AG10803 (cell line): ENCODE data around the gene MYH3.
"Not testable (repeated sequence)": the region's sequence is repeated elsewhere in the genome, so short reads cannot be mapped to it uniquely, and the experiment has no call there.

Experiments
- DNase-seq: peaks from one replicate; pipeline ENCODE4 v3.0.0; 2010; ENCODE audit warnings: low read depth
- H3K4me3 ChIP-seq: 2 replicates; pipeline ENCODE4 v1.5.1; 2011; ENCODE audit warnings: mild to moderate bottlenecking, low read length, control low read depth
- TF ChIP-seq, protein P1 (sequence below): conservative IDR thresholded peaks from 2 replicates; pipeline ENCODE4 v1.5.1; 2011; ENCODE audit warnings: mild to moderate bottlenecking, low read length, control low read depth, inconsistent platforms

MYH3 gene

DNA sequence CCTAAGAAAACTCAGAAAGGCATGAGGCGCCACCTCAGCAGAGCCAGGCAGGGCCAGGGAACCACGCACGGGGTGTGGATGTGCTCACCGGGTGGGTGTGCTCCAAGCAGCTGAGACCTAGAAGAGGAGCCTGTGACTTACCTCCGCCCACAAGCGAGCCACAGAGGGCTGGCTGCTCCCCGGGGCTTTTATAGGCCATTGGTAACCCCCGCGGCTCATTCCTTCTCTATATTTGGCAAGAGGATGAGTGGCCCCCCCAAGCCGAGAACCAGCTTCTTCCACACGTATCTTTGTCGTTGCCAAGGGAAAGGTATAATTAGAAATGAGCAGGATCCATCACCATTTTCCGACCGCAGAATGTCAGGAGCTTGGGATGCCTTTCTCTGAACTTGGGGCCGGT, at the start of gene MYH3:
MYH3 (minus strand) TSS at position 162 of the 400 bp plus-strand sequence. CDS start 2,245 bp downstream, outside the sequence.
- no peak for DNase-seq
- TF ChIP-seq, protein P1, sequence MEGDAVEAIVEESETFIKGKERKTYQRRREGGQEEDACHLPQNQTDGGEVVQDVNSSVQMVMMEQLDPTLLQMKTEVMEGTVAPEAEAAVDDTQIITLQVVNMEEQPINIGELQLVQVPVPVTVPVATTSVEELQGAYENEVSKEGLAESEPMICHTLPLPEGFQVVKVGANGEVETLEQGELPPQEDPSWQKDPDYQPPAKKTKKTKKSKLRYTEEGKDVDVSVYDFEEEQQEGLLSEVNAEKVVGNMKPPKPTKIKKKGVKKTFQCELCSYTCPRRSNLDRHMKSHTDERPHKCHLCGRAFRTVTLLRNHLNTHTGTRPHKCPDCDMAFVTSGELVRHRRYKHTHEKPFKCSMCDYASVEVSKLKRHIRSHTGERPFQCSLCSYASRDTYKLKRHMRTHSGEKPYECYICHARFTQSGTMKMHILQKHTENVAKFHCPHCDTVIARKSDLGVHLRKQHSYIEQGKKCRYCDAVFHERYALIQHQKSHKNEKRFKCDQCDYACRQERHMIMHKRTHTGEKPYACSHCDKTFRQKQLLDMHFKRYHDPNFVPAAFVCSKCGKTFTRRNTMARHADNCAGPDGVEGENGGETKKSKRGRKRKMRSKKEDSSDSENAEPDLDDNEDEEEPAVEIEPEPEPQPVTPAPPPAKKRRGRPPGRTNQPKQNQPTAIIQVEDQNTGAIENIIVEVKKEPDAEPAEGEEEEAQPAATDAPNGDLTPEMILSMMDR: no peak
- H3K4me3 ChIP-seq: no peak within 1 kb of the TSS

DNA sequence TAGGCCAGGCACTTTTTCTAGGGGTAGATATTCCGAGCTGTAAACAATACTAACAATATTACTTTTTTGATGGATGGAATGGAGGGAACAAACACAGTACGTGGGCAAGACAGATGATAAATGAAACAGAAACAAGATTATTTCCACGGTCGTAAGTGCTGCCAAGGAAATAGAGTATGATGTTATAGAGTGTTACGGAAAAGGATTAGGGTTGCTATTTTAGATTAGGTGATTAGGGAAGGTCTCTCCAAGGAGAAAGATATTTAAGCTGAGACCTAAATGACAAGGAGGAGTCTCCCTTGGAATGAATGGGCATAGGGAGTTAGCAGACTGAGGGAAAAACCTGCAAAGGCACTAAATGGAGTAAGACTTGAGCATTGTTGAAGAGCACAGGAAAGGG, 48.6 kb upstream of the MYH3 start:
- TF ChIP-seq, protein P1: no peak
- H3K4me3 ChIP-seq: no peak overlapping the region
- no peak for DNase-seq

DNA sequence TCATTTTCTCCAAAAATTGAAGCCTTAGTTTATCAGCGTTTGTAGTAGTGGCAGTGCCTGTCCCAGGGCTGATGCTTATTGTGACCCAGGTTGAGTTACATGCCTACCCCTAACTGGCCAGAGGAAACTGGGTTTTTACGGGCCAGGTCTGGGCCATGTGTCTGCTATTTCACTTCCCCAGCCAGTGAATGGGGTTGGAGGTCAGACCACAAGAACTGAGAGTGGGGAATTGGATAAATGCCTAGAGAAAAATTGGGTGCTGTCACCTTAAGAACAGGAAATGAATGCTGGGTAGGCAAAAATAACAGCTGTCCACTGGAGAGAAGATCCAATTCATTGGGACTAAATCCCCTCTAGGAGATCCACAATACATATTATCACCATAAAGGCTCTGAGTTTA, 45.5 kb upstream of the MYH3 start:
- peak; percentile 22 for DNase-seq
- TF ChIP-seq, protein P1: no peak
- no peak overlapping the region for H3K4me3 ChIP-seq

DNA sequence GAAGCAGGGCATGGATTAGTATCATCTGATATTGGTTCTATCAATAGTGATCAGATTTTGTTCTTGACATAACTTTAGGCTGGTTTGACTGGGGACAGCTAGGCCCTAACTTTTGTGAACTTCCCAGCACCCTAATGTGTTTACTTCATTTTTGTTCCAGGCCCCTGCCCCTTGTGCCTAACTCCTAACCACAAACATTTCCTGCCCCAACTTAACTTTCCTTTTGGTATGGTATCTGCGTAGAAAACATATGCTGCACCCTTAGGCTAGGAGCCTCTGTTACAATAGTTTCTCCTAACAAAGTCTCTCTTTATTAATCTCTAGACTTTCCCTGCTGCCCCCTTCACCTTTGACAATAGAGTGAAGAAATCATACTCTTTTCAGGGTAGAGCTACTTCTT, 42.7 kb upstream of the MYH3 start:
- H3K4me3 ChIP-seq: no peak overlapping the region
- peak; percentile 45 for DNase-seq
- TF ChIP-seq, protein P1: no peak

DNA sequence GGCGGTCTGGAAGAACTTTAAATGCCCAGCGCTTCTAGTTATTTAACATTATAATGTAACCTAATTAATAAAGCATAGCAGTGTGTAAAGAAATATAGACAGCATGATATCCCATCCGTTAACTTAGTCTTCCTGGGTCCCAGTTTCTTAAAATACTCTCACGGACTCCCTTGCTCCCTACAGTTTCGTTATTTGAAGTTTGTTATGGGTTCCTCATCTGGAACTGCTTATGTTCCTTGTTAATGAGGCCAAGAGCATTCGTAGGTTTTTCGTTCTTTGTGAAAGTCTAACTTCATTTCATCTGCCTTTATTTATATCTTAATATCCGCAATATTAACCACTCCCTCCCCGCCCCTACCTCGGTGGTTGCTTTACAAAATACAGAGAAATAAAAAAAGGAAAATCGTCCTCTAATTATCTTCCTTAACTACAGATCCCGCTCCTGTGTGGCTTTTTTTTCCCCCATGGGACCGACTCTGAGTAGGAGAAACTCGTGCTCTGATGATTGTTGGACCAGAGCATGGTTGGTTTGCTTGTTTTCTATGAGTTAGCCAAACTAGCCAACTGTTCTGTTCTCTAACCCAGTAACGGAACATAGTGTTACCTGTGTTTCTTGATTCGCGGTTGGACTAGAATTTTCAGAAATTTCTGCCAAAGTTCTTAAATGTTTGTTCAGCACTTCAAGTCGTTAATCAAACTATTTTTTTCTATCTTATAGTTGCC, 41.1 kb upstream of the MYH3 start:
- peak overlapping the region; percentile 94 for H3K4me3 ChIP-seq
- peak; percentile 41 for DNase-seq
- TF ChIP-seq, protein P1: no peak

DNA sequence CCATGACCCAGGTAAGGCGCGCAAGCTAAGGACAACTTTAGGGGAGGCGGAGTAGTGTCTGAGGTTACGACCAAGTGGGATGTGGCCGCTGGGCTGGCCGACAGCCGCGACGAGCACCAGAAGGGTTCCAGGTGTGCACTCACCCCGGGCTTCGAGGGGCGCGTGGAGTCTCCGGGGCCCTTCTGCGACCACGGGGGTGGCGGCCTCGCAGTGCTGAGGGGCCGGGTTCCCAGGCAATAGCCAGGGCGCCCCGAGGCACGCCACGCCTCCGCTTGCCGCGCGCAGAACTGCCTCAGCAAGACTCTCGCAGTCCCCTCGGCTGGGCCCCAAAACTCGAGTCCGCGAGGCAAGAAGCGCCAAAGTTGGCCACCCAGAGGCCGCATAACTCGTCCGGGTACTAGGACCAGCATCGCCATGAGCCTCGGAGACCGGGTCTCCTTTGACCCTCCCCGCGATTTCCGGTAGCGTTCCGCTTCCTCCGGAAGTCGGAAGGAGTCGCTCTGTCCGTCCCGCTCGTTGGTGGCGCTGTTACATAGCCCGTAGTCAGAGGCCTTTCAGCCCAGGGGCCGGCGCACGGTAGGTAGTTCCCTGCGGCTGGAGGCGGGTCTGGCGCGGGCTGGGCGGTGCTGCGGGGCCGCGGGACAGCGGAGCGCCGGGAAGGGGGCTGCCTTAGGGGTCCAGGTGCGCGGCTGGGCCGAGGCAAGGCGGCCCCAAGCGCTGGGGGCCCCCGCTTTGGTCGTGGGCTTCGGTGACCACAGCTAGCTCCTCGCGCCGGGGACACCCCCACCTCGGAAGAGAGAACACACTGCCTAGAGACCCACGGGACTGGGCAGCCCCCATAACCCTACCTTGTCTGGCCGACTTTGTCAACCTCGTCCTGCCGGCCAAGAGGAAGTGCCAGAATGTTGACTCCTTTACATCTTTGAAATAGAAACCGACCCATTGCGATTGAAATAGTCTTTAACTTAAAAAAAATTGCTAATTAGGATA, 40.3 kb upstream of the MYH3 start, which contains the start of the genes ADPRM and SCO1:
ADPRM (plus strand) TSS at position 503 of the 990 bp plus-strand sequence. CDS start 7,333 bp downstream, outside the sequence.
SCO1 (minus strand) TSS at position 442 of the 990 bp plus-strand sequence; CDS start at position 416, 26 bp downstream.
- peak within 1 kb of the TSS; percentile 94 for H3K4me3 ChIP-seq
- peak; percentile 91 for DNase-seq
- TF ChIP-seq, protein P1: peak; percentile 57

DNA sequence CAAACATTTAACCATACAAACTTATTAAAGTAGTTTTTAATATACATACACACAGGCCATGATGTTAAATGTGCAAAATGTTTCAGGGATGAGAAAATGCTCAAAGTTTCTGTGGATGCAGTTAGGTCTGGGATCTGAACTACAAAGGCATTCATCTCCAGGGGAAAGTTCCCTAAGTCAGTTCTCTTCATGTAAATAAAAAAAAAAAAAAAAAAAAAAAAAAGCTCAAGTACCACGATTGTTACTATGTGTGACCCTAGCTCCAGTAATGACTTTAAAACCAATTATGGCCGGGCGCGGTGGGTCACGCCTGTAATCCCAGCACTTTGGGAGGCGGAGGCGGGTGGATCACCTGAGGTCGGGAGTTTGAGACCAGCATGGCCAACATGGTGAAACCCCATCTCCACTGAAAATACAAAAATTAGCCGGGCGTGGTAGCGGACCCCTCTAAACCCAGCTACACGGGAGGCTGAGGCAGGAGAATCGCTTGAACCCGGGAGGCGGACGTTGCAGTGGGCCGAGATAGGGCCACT, 38.8 kb upstream of the MYH3 start:
- DNase-seq: not testable (repeated sequence)
- peak overlapping the region; percentile 94 for H3K4me3 ChIP-seq
